Activated CD8-positive, alpha-beta T cell treated with anti-CD3 and anti-CD28 coated beads, Interleukin-2, amount 10 ng/mL, durations not matched to agents 7 days and 5 days (primary cell): ENCODE results near the gene COL28A1. TPM values are rescaled to one million over a fixed set of nuclear protein-coding genes. Genes with fewer than 3 reads are reported as not detected.
"Not testable (repeated sequence)": the region's sequence is repeated elsewhere in the genome, so short reads cannot be mapped to it uniquely, and the experiment has no call there.

Experiments used
- ATAC-seq: fragments of 150-1000 bp; cut with Tn5 transposase; one replicate; pipeline ENCODE4 v1.10.0; 2021; ENCODE audit warnings: moderate library complexity
- CTCF ChIA-PET: fragments of 350-600 bp; sonication (Branson Sonifier 250); formaldehyde crosslinking; loops from one replicate; lab custom pipeline; 2021; ENCODE audit warnings: antibody characterized with exemption; lab: Charles Lee
- POLR2A ChIA-PET: fragments of 350-600 bp; sonication (Branson Sonifier 250); formaldehyde crosslinking; loops from one replicate; lab custom pipeline; 2021; ENCODE audit warnings: antibody characterized with exemption; lab: Charles Lee
- DNase-seq: peaks from one replicate; pipeline ENCODE4 v3.0.0-alpha.2; 2020
- H3K27ac Mint-ChIP-seq: one replicate; pipeline ENCODE4 v1.8.0; 2021; ENCODE audit warnings: mild to moderate bottlenecking, mixed read lengths
- H3K27me3 Mint-ChIP-seq: one replicate; pipeline ENCODE4 v1.8.0; 2021; ENCODE audit warnings: low read depth, mixed read lengths
- H3K36me3 Mint-ChIP-seq: one replicate; pipeline ENCODE4 v1.8.0; 2021; ENCODE audit warnings: low read depth, mixed read lengths
- H3K4me1 Mint-ChIP-seq: one replicate; pipeline ENCODE4 v1.8.0; 2021; ENCODE audit warnings: low read depth, mixed read lengths
- H3K4me3 Mint-ChIP-seq: one replicate; pipeline ENCODE4 v1.8.0; 2021; ENCODE audit warnings: mild to moderate bottlenecking, mixed read lengths
- H3K9me3 Mint-ChIP-seq: one replicate; pipeline ENCODE4 v1.8.0; 2022; ENCODE audit warnings: mixed read lengths; ENCODE audit not compliant: insufficient read depth
- total RNA-seq, 2 experiments: library from RNA; stranded (reverse); gene quantifications; one replicate each; pipeline ENCODE4 v1.2.3, GENCODE V29; 2021

The COL28A1 gene
- total RNA-seq, 2 experiments from 2014 or later = not detected

- Mint-ChIP-seq H3K9me3 (no peaks in the 10 kb centered on the region), H3K36me3 (peaks cover 38% of the 10 kb centered on the region), H3K27me3 (no peaks in the 10 kb centered on the region), H3K27ac (peak overlapping the region; percentile 95), H3K4me1 (peaks cover 40% of the 10 kb centered on the region), H3K4me3 (peak overlapping the region; percentile 86)
- ATAC-seq (no peak), DNase-seq (no peak)
- ChIA-PET CTCF (interaction anchor here (1.0 to 1.5 kb wide), 3 partner anchors 9 to 648 kb away, joined by 3 read pairs; partner anchors contain the start of gene UMAD1), POLR2A (interaction anchor here (1.2 to 2.7 kb wide), 3 partner anchors 72 to 402 kb away, joined by 4 to 25 read pairs (median 4); partner anchors contain the start of genes C1GALT1 and UMAD1)
Measured at GRCh38 chr7:7568553-7568952, 32.9 kb upstream of the COL28A1 start.

- peak overlapping the region; percentile 86 for H3K4me3 Mint-ChIP-seq
- ChIA-PET CTCF (interaction anchor here (1.1 to 1.5 kb wide), 3 partner anchors 9 to 649 kb away, joined by 3 to 4 read pairs (median 3); no protein-coding TSS in a partner anchor), POLR2A (interaction anchor here (1.2 to 2.7 kb wide), 2 partner anchors 73 to 402 kb away, joined by 4 to 25 read pairs; partner anchors contain the start of gene UMAD1)
- no peaks in the 10 kb centered on the region for H3K9me3 Mint-ChIP-seq
- H3K27ac Mint-ChIP-seq = peak overlapping the region; percentile 95
- ATAC-seq (no peak), DNase-seq (no peak)
- H3K4me1 Mint-ChIP-seq = peaks cover 37% of the 10 kb centered on the region
- no peaks in the 10 kb centered on the region for H3K27me3 Mint-ChIP-seq
- peaks cover 33% of the 10 kb centered on the region for H3K36me3 Mint-ChIP-seq
Measured at GRCh38 chr7:7567898-7568531, 32.3 kb upstream of the COL28A1 start.

- peak; percentile 89 for ATAC-seq
- no peaks in the 10 kb centered on the region for H3K9me3 Mint-ChIP-seq
- CTCF ChIA-PET = interaction anchor here (1.1 to 1.5 kb wide), 2 partner anchors 114 to 650 kb away, joined by 3 to 4 read pairs; no protein-coding TSS in a partner anchor
Measured at GRCh38 chr7:7566651-7567611, 31.3 kb upstream of the COL28A1 start, which contains the start of gene MIOS. Gene MIOS (plus strand): TSS chr7:7566884. CDS start chr7:7572476, 5,592 bp downstream.

GRCh38 chr7:7565746-7566650, 30.3 kb upstream of the COL28A1 start:
- no peak overlapping the region for H3K4me3 Mint-ChIP-seq
- no peaks in the 10 kb centered on the region for H3K27me3 Mint-ChIP-seq
- no peak for DNase-seq
- peaks cover 23% of the 10 kb centered on the region for H3K36me3 Mint-ChIP-seq
- POLR2A ChIA-PET = interaction anchor here (0.7 kb wide), 1 partner anchor 1012 kb away, joined by 4 read pairs; no protein-coding TSS in a partner anchor
- CTCF ChIA-PET = interaction anchor here (0.5 to 0.8 kb wide), 2 partner anchors 9 to 345 kb away, joined by 3 read pairs; no protein-coding TSS in a partner anchor
- H3K4me1 Mint-ChIP-seq = peaks cover 30% of the 10 kb centered on the region
- H3K27ac Mint-ChIP-seq = no peak overlapping the region
- ATAC-seq = no peak
- H3K9me3 Mint-ChIP-seq = no peaks in the 10 kb centered on the region

More at GRCh38 chr7:7566651-7567611, 31.3 kb upstream of the COL28A1 start, which contains the start of gene MIOS:
- DNase-seq = peak; percentile 82
- no peaks in the 10 kb centered on the region for H3K27me3 Mint-ChIP-seq
- peaks cover 24% of the 10 kb centered on the region for H3K36me3 Mint-ChIP-seq
- peak within 1 kb of the TSS; percentile 86 for H3K4me3 Mint-ChIP-seq
- H3K4me1 Mint-ChIP-seq = peaks cover 30% of the 10 kb centered on the region
- POLR2A ChIA-PET = interaction anchor here (2.7 kb wide), 1 partner anchor 74 kb away, joined by 25 read pairs; the partner anchor contains the start of gene UMAD1
- peak within 1 kb of the TSS; percentile 95 for H3K27ac Mint-ChIP-seq

- ChIA-PET POLR2A (interaction anchor here (0.7 kb wide), 1 partner anchor 1011 kb away, joined by 4 read pairs; no protein-coding TSS in a partner anchor), CTCF (interaction anchor here (0.5 to 0.8 kb wide), 2 partner anchors 10 to 344 kb away, joined by 3 read pairs; no protein-coding TSS in a partner anchor)
- no peak overlapping the region for H3K4me3 Mint-ChIP-seq
Measured at GRCh38 chr7:7565018-7565680, 29.5 kb upstream of the COL28A1 start.

GRCh38 chr7:7564323-7564780, 28.7 kb upstream of the COL28A1 start:
- Mint-ChIP-seq H3K36me3 (peaks cover 8% of the 10 kb centered on the region), H3K4me1 (peaks cover 16% of the 10 kb centered on the region), H3K27me3 (peaks cover 2% of the 10 kb centered on the region), H3K9me3 (peaks cover under 1% of the 10 kb centered on the region), H3K4me3 (no peak overlapping the region), H3K27ac (no peak overlapping the region)
- DNase-seq (no peak), ATAC-seq (no peak)
- CTCF ChIA-PET = no interaction called here
- POLR2A ChIA-PET = no interaction called here

More at GRCh38 chr7:7565018-7565680, 29.5 kb upstream of the COL28A1 start:
- Mint-ChIP-seq H3K9me3 (no peaks in the 10 kb centered on the region), H3K27me3 (no peaks in the 10 kb centered on the region), H3K4me1 (peaks cover 24% of the 10 kb centered on the region), H3K36me3 (peaks cover 15% of the 10 kb centered on the region), H3K27ac (no peak overlapping the region)
- no peak for DNase-seq
- no peak for ATAC-seq

- Mint-ChIP-seq H3K27ac (no peak overlapping the region), H3K4me3 (no peak overlapping the region), H3K9me3 (peaks cover 6% of the 10 kb centered on the region), H3K4me1 (peaks cover 10% of the 10 kb centered on the region), H3K36me3 (peaks cover 2% of the 10 kb centered on the region), H3K27me3 (peaks cover 6% of the 10 kb centered on the region)
- DNase-seq (no peak), ATAC-seq (no peak)
- CTCF ChIA-PET = interaction anchor here (1.2 kb wide), 1 partner anchor 141 kb away, joined by 3 read pairs; no protein-coding TSS in a partner anchor
- POLR2A ChIA-PET = no interaction called here
Measured at GRCh38 chr7:7563813-7564212, 28.1 kb upstream of the COL28A1 start.

GRCh38 chr7:7563269-7563668, 27.6 kb upstream of the COL28A1 start:
- peaks cover 9% of the 10 kb centered on the region for H3K27me3 Mint-ChIP-seq
- no peak overlapping the region for H3K27ac Mint-ChIP-seq
- CTCF ChIA-PET = interaction anchor here (1.2 kb wide), 1 partner anchor 140 kb away, joined by 3 read pairs; no protein-coding TSS in a partner anchor
- POLR2A ChIA-PET = no interaction called here
- H3K4me3 Mint-ChIP-seq = no peak overlapping the region
- ATAC-seq (no peak), DNase-seq (no peak)
- H3K9me3 Mint-ChIP-seq = peaks cover 12% of the 10 kb centered on the region
- peaks cover 5% of the 10 kb centered on the region for H3K4me1 Mint-ChIP-seq
- no peaks in the 10 kb centered on the region for H3K36me3 Mint-ChIP-seq

- ATAC-seq (no peak), DNase-seq (no peak)
- Mint-ChIP-seq H3K27me3 (peaks cover 12% of the 10 kb centered on the region), H3K9me3 (peaks cover 14% of the 10 kb centered on the region), H3K27ac (no peak overlapping the region), H3K4me1 (no peaks in the 10 kb centered on the region), H3K36me3 (peaks cover 2% of the 10 kb centered on the region), H3K4me3 (no peak overlapping the region)
- CTCF ChIA-PET = interaction anchor here (1.2 kb wide), 1 partner anchor 140 kb away, joined by 3 read pairs; no protein-coding TSS in a partner anchor
- POLR2A ChIA-PET = no interaction called here
Measured at GRCh38 chr7:7562736-7563135, 27.1 kb upstream of the COL28A1 start.

- CTCF ChIA-PET, POLR2A ChIA-PET, H3K4me1 Mint-ChIP-seq: not testable (repeated sequence)
Measured at GRCh38 chr7:7561591-7561990, 25.9 kb upstream of the COL28A1 start.

More at GRCh38 chr7:7561591-7561990, 25.9 kb upstream of the COL28A1 start:
- peaks cover 12% of the 10 kb centered on the region for H3K27me3 Mint-ChIP-seq
- H3K9me3 Mint-ChIP-seq = peaks cover 14% of the 10 kb centered on the region
- H3K4me3 Mint-ChIP-seq, H3K27ac Mint-ChIP-seq, DNase-seq, ATAC-seq, H3K36me3 Mint-ChIP-seq: not testable (repeated sequence)
